GM10266 (cell line): ENCODE data around the gene TMEM91.

ENCODE experiments used
- DNase-seq: peaks from one replicate; pipeline ENCODE4 v3.0.0; 2012; ENCODE audit errors: extremely low spot score
- TF ChIP-seq, protein P1 (sequence below): IDR thresholded peaks from 2 replicates; pipeline ENCODE4 v1.5.1; 2012; ENCODE audit warnings: mild to moderate bottlenecking, low read depth; ENCODE audit not compliant: control insufficient read depth, insufficient read depth; ENCODE audit errors: missing control alignments

The TMEM91 gene

DNA sequence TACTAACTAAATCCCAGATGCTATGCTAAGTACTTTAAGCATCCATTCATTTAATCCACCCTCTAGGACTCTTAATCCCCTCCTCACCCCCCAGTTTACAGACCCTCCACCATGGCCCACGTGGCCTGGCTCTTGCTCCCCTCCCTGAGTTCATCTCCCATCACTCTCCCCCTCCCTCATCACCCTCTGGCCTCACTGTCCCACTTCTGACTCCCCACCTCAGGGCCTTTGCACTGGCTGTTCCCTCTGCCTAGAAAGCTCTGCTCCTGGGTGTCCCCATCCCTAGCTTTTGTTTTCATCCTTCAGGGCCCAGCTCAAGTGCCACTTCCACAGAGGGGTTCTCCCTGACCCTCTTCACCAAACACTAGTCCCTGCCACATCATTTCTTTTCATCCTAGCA is 16.6 kb upstream of the TMEM91 start:
- TF ChIP-seq, protein P1, sequence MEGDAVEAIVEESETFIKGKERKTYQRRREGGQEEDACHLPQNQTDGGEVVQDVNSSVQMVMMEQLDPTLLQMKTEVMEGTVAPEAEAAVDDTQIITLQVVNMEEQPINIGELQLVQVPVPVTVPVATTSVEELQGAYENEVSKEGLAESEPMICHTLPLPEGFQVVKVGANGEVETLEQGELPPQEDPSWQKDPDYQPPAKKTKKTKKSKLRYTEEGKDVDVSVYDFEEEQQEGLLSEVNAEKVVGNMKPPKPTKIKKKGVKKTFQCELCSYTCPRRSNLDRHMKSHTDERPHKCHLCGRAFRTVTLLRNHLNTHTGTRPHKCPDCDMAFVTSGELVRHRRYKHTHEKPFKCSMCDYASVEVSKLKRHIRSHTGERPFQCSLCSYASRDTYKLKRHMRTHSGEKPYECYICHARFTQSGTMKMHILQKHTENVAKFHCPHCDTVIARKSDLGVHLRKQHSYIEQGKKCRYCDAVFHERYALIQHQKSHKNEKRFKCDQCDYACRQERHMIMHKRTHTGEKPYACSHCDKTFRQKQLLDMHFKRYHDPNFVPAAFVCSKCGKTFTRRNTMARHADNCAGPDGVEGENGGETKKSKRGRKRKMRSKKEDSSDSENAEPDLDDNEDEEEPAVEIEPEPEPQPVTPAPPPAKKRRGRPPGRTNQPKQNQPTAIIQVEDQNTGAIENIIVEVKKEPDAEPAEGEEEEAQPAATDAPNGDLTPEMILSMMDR: no peak
- no peak for DNase-seq

GRCh38 chr19:41362143-41362847 is 14.0 kb upstream of the TMEM91 start:
- no peak for DNase-seq
- TF ChIP-seq, protein P1: no peak

- no peak for DNase-seq
- TF ChIP-seq, protein P1: no peak
Observed at GRCh38 chr19:41363371-41363752, 13.0 kb upstream of the TMEM91 start.

- TF ChIP-seq, protein P1: no peak
- DNase-seq: peak; percentile 95
Observed at GRCh38 chr19:41363753-41364523, 12.4 kb upstream of the TMEM91 start, which contains the start of gene B9D2. TSS of gene B9D2 (minus strand) at chr19:41364149. CDS start at chr19:41363519, 630 bp downstream.

DNA sequence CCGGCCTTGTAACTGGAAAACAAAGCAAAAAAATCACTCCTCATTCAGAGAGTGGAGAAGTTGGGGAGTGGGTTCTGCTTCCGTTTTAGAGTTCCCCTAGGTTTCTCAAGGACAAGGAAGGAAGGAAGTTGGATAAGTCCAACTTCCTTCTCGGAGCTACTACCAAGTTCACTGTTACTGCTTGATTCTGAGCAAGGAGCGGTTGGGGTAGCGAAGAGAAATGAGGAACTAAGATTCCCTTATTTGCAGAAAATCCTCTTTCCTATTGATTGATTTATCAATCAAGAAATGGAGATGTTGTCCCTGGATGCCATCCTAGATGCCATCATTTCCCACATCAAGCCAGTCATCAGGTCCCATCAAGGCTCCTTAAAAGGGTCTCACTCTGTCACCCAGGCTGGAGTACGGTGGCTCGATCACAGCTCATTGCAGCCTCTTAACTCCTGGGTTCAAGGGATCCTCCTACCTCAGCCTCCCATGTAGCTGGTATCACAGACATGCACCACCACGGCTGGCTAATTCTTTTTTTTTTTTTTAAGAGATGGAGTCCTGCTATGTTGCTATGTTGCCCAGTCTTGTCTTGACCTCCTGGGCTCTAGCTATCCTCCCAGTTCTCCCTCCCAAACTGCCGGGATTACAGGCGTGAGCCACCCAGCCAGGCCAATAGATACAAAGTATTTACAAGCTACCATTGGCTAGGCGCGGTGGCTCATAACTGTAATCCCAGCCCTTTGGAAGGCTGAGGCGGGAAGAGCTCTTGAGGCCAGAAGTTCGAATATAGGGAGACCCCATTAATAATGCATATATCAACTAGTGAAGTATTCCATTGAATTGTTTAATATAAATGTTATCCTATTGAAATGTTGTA is 11.6 kb upstream of the TMEM91 start:
- TF ChIP-seq, protein P1: no peak
- DNase-seq: no peak

DNA sequence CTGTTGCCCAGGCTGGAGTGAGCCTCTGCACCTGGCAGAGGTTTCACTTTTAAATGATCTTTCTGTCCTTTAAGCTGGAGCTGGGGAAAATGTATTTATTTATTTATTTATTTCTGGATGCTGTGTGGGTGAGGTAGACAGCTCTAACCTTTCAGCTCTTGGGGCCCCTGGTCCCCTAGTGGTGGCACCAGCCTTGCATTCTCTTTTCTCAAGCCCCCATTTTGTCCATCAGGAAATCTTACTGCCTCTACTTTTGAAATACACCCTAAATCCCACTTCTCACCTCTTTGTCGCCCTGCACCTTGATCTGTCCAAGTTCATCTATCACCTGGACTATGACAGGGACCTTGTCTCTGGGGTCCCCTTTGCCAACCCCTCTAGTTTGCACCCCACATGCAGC is 10.2 kb upstream of the TMEM91 start:
- DNase-seq: no peak
- TF ChIP-seq, protein P1: peak; percentile 42
